SKM-1 (cell line): ENCODE results near the gene CAV2.
"Not testable (repeated sequence)": the region's sequence is repeated elsewhere in the genome, so short reads cannot be mapped to it uniquely, and the experiment has no call there.

Experiments used
- DNase-seq: peaks from one replicate; lab custom pipeline; 2025; ENCODE audit not compliant: unreplicated experiment; lab: John Stamatoyannopoulos, UW

The CAV2 gene

GRCh38 chr7:116499168-116500077 is at the start of gene CAV2:
Gene CAV2 (plus strand): TSS chr7:116499738. CDS start chr7:116499782, 44 bp downstream.
- no peak for DNase-seq

GRCh38 chr7:116449950-116450349 is 49.6 kb upstream of the CAV2 start:
- no peak for DNase-seq

- no peak for DNase-seq
Measured at GRCh38 chr7:116451957-116452729, 47.4 kb upstream of the CAV2 start.

GRCh38 chr7:116454377-116454776 is 45.2 kb upstream of the CAV2 start:
- DNase-seq = no peak

GRCh38 chr7:116455009-116455408 is 44.5 kb upstream of the CAV2 start:
- DNase-seq = no peak

GRCh38 chr7:116455499-116455898 is 44.0 kb upstream of the CAV2 start:
- DNase-seq = no peak

GRCh38 chr7:116461500-116461899 is 38.0 kb upstream of the CAV2 start:
- DNase-seq = no peak

GRCh38 chr7:116463956-116464355 is 35.6 kb upstream of the CAV2 start:
- no peak for DNase-seq

- no peak for DNase-seq
Measured at GRCh38 chr7:116464375-116464774, 35.2 kb upstream of the CAV2 start.

GRCh38 chr7:116465125-116465524 is 34.4 kb upstream of the CAV2 start:
- no peak for DNase-seq

- DNase-seq = no peak
Measured at GRCh38 chr7:116468534-116468933, 31.0 kb upstream of the CAV2 start.

GRCh38 chr7:116477625-116478024 is 21.9 kb upstream of the CAV2 start:
- no peak for DNase-seq

- DNase-seq = no peak
Measured at GRCh38 chr7:116478834-116479233, 20.7 kb upstream of the CAV2 start.

GRCh38 chr7:116483271-116483942 is 16.1 kb upstream of the CAV2 start:
- no peak for DNase-seq

- not testable (repeated sequence) for DNase-seq
Measured at GRCh38 chr7:116484389-116484788, 15.1 kb upstream of the CAV2 start.

GRCh38 chr7:116487907-116488521 is 11.5 kb upstream of the CAV2 start:
- no peak for DNase-seq

GRCh38 chr7:116490351-116490750 is 9.2 kb upstream of the CAV2 start:
- no peak for DNase-seq

GRCh38 chr7:116491887-116492653 is 7.5 kb upstream of the CAV2 start:
- DNase-seq = no peak

GRCh38 chr7:116492654-116493109 is 6.9 kb upstream of the CAV2 start:
- no peak for DNase-seq

- no peak for DNase-seq
Measured at GRCh38 chr7:116493449-116493848, 6.1 kb upstream of the CAV2 start.
